Adrenal gland (tissue), 19 donors: ENCODE results near the gene GRIN2B. TPM values are rescaled to one million over a fixed set of nuclear protein-coding genes. Genes with fewer than 3 reads are reported as not detected.

Experiments
- DNase-seq, 7 donors: peaks; one replicate each; pipeline ENCODE4 v3.0.0-alpha.2; 2019 to 2020
- H3K27ac ChIP-seq, 5 donors: fragments of 200-600 bp; sonication (generic) in 4 of 5; 1 replicate in 3 of 5; 2 replicates in 2 of 5; pipeline versions ENCODE4 v1.5.1 to v1.8.0; 2016 to 2020; ENCODE audit warnings: mild to moderate bottlenecking in 1 of 5
- H3K27me3 ChIP-seq: fragments of 200-600 bp; 2 replicates; pipeline ENCODE4 v1.8.0; 2021
- H3K36me3 ChIP-seq, 2 donors: fragments of 200-600 bp; replicated peaks in 1 of 2; 1 replicate in 1 of 2; 2 replicates in 1 of 2; pipeline versions ENCODE4 v1.5.1 to v1.8.0; 2018 to 2022
- H3K4me1 ChIP-seq, 2 donors: fragments of 200-600 bp; replicated peaks in 1 of 2; 1 replicate in 1 of 2; 2 replicates in 1 of 2; pipeline versions ENCODE4 v1.5.1 to v1.8.0; 2018 to 2021
- H3K4me3 ChIP-seq, 4 donors: fragments of 200-600 bp; sonication (generic) in 3 of 4; one replicate each; pipeline ENCODE4 v1.5.1; 2016 to 2018
- H3K9me3 ChIP-seq, 3 donors: fragments of 200-600 bp; sonication (generic) in 1 of 3; replicated peaks in 1 of 3; 1 replicate in 2 of 3; 2 replicates in 1 of 3; pipeline versions ENCODE4 v1.5.1 to v1.8.0; 2016 to 2021
- POLR2A ChIP-seq, 2 donors: fragments of 450-650 bp; IDR thresholded peaks; one replicate each; pipeline ENCODE4 v1.6.1; 2017; ENCODE audit warnings: antibody characterized with exemption in 2 of 2, mild to moderate bottlenecking in 2 of 2, moderate library complexity in 1 of 2
- WGBS, 4 donors: extraction: QIAGEN DNeasy Blood & Tissue Kit in 2 of 4; methylation state at CpG; one replicate each; pipeline versions ENCODE4 v1.1.5 to v1.1.7; 2013 to 2017; 5-methylcytosine and 5-hydroxymethylcytosine counted together
- intact Hi-C, 2 donors: fragments of 100-400 bp; cut with DNase I; formaldehyde crosslinking; loops; one replicate each; pipeline versions ENCODE4 v1.14.1 to v1.15.0; 2022 to 2023
- long read RNA-seq, 10 donors: library from polyadenylated mRNA in 3 of 10; unstranded in 2 of 10; stranded (forward) in 1 of 10; transcript quantifications; one replicate each; pipeline ENCODE4 v2.0.0 and lab custom pipeline, GENCODE V29; 2021 to 2026
- polyA plus RNA-seq, 3 donors: library from polyadenylated mRNA; stranded (reverse); fragments of 200-250 nt in 2 of 3; fragments of 350-450 nt in 1 of 3; fragmentation: Illumina TruSeq in 1 of 3; extraction: RNeasy Lipid Tissue Mini Kit (QIAGEN cat#74804) in 1 of 3; gene quantifications; one replicate each; pipeline ENCODE4 v1.2.3, GENCODE V29; 2013 to 2014
- total RNA-seq, 9 donors: library from RNA; depleted of rRNA in 4 of 9; stranded (reverse); fragments of >200 nt in 4 of 9; fragments of 120-200 nt in 1 of 9; fragmentation: NEBNext Ultra II Directional in 1 of 9; extraction: Animal tissue kit (Norgen Biotek cat#: 25700) in 1 of 9; gene quantifications; one replicate each; pipeline versions ENCODE4 v1.1.0 to v1.2.4, GENCODE V29; 2013 to 2023
- TF ChIP-seq, protein P1 (sequence below), 6 experiments: fragments of 450-650 bp in 4 of 6; fragments of 200-600 bp in 2 of 6; sonication (generic) in 1 of 6; IDR thresholded peaks; 1 replicate in 5 of 6; 2 replicates in 1 of 6; pipeline versions ENCODE4 v1.5.1 to v1.8.0; 2016 to 2021; ENCODE audit warnings: antibody characterized with exemption in 6 of 6, mild to moderate bottlenecking in 2 of 6, moderate library complexity in 1 of 6
- donor health status: healthy with polysubstance abuse.
- donor health status: Bipolar disorder and iron deficiency.
- donor health status: DM: yes; HTN: yes; CAD: no.
- donor health status: DM: no; HTN: no; CAD: no.
- donor health status: DM: no; HTN: no; CAD: no.
- donor health status: DM: yes; HTN: yes; CAD: no.

Gene GRIN2B
- under 1 TPM in 6 of 9 donors, not detected in 3; under 0.01 to 0.18 (median 0.05) TPM for total RNA-seq
- under 1 TPM; under 0.01 to 0.11 (median 0.08) TPM for polyA plus RNA-seq
- long read RNA-seq, donor 1: 0 reads
- long read RNA-seq, donor 2: 0 reads
- long read RNA-seq, donor 3: 0 reads
- long read RNA-seq, donor 4: 0 reads
- long read RNA-seq, donor 5: 0 reads
- long read RNA-seq, donor 6: 0 reads
- long read RNA-seq, donor 7: 0 reads
- long read RNA-seq, donor 8: 0 reads
- long read RNA-seq, donor 9: 0 reads
- long read RNA-seq, donor 10: 0 reads

DNA sequence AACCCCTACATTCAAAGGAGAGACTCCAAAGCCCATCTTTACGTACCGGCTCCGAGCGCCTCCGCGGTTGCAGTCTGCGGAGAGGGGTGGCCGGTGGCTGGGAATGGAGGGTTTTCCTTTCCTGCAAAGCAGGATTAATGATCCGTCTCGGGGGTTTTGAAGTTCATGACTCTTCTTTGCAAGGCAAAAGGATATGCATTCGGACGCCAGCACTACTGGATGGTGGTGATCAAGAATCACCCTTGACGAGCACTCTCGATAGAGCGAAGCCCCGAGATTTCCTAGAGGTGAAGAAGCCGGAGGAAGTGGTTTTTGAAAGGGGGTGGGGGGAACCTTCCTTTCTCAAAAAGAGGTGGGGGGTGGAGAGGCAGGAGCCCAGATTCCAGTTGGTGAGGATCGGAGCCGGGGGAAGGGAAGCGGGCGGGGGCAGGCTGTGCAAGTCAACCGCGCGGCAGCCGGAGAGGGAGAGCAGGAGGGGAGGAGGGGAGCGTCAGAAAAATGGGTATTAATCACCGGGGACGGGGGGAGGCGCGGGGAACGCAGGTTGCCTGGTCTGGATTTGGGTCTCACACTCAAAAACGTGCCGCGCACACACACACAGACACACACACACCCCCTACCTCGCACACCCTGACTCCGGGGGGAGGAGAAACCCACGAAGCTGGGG lies at the start of gene GRIN2B:
TSS of gene GRIN2B (minus strand) at position 307 of the 667 bp plus-strand sequence. CDS start 115,394 bp downstream, outside the sequence.
- intact Hi-C loops: no loop called here
- 1 to 5% (median 3%) methylated on average over 32 to 37 of the region's 37 CpGs for WGBS, 4 donors

DNA sequence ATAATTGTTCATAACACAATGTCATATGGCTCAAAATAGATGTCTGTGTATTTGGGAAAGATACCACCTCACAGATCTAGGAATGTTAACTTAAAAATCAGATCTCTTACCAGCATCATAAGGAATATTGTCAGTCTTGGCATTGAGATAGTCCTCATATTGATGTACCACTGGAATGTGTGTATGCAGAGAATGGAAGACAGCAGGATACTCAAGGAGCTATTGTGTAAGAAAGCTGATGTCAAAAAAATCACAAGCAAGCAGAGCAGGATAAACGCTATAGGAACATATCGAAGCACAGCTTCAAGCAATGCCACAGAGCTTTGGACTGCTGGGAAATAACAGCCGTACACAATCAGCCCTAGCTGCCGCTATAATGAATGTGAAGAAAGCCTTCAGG lies 45.1 kb upstream of the GRIN2B start:
- no peaks in the 10 kb centered on the region for H3K4me1 ChIP-seq
- intact Hi-C loops: no loop called here
- H3K36me3 ChIP-seq: no peaks in the 10 kb centered on the region
- H3K4me3 ChIP-seq: no peak overlapping the region
- no peak overlapping the region for H3K27ac ChIP-seq
- H3K27me3 ChIP-seq: no peaks in the 10 kb centered on the region
- DNase-seq: no peak
- TF ChIP-seq, protein P1, sequence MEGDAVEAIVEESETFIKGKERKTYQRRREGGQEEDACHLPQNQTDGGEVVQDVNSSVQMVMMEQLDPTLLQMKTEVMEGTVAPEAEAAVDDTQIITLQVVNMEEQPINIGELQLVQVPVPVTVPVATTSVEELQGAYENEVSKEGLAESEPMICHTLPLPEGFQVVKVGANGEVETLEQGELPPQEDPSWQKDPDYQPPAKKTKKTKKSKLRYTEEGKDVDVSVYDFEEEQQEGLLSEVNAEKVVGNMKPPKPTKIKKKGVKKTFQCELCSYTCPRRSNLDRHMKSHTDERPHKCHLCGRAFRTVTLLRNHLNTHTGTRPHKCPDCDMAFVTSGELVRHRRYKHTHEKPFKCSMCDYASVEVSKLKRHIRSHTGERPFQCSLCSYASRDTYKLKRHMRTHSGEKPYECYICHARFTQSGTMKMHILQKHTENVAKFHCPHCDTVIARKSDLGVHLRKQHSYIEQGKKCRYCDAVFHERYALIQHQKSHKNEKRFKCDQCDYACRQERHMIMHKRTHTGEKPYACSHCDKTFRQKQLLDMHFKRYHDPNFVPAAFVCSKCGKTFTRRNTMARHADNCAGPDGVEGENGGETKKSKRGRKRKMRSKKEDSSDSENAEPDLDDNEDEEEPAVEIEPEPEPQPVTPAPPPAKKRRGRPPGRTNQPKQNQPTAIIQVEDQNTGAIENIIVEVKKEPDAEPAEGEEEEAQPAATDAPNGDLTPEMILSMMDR (IDR thresholded peaks at IDR 0.05): no peak
- no peak for TF ChIP-seq POLR2A (IDR thresholded peaks at IDR 0.05)
- H3K9me3 ChIP-seq: no peaks in the 10 kb centered on the region
- 84 to 89% (median 87%) methylated on average over 4 of the region's 4 CpGs for WGBS, 4 donors

More for the DNA sequence above, at the start of gene GRIN2B:
- H3K4me1 ChIP-seq: no peaks in the 10 kb centered on the region
- H3K36me3 ChIP-seq: no peaks in the 10 kb centered on the region
- TF ChIP-seq POLR2A (IDR thresholded peaks at IDR 0.05): no peak
- TF ChIP-seq, protein P1 (IDR thresholded peaks at IDR 0.05): no peak
- H3K4me3 ChIP-seq: no peak within 1 kb of the TSS
- no peak for DNase-seq
- peaks cover 46% of the 10 kb centered on the region for H3K27me3 ChIP-seq
- no peaks in the 10 kb centered on the region for H3K9me3 ChIP-seq
- H3K27ac ChIP-seq: no peak within 1 kb of the TSS

DNA sequence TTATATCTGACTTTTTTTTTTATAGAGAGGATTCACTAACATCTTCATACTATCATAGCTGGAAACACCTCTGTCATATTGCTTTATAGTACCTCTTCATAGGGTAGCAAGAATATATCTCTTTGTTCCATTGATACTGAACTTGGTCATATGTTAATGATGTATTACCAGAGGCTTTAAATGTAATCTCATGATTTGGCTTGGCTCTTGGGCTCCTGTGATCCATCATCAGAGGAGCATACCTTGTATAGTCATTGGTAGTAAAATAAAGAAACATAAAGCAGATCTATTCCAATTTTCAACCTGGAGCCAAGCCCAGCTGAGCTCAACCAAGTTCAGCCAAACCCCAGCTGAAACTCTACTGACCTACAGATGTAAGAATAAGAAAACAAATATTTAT lies 43.2 kb upstream of the GRIN2B start:
- intact Hi-C loops: no loop called here
- Histone ChIP-seq H3K4me3 (no peak overlapping the region), H3K27ac (no peak overlapping the region), H3K36me3 (no peaks in the 10 kb centered on the region), H3K9me3 (no peaks in the 10 kb centered on the region), H3K4me1 (no peaks in the 10 kb centered on the region), H3K27me3 (no peaks in the 10 kb centered on the region)
- no peak for TF ChIP-seq POLR2A (IDR thresholded peaks at IDR 0.05)
- TF ChIP-seq, protein P1 (IDR thresholded peaks at IDR 0.05): no peak
- DNase-seq: no peak

DNA sequence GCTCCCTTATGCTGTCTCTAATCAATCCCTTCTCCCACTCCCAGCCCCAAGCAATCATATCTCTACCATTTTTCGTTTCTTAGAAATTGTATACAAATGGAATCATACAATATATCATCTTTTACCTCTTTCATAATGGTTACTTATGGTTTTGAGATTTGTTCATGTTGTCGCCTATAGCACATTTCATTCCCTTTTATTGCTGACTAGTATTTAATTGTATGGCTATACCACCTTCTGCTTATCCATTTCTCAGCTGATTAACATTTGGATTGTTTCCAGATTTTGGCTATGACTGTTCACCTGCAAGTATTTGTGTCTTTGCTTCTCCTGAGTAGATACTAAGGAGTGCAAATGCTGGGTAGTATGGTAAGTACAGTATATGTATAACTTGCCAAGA lies 36.7 kb upstream of the GRIN2B start:
- intact Hi-C loops: no loop called here
- whole genome bisulfite sequencing, 4 donors: 62 to 72% (median 66%) methylated on average over 2 of the region's 2 CpGs
- Histone ChIP-seq H3K27ac (no peak overlapping the region), H3K36me3 (no peaks in the 10 kb centered on the region), H3K27me3 (no peaks in the 10 kb centered on the region), H3K4me3 (no peak overlapping the region), H3K4me1 (no peaks in the 10 kb centered on the region), H3K9me3 (no peaks in the 10 kb centered on the region)
- TF ChIP-seq, protein P1 (IDR thresholded peaks at IDR 0.05): no peak
- no peak for TF ChIP-seq POLR2A (IDR thresholded peaks at IDR 0.05)
- DNase-seq: no peak
